Heart left ventricle (tissue), 13 donors: ENCODE results near the gene ATP5PD.

ENCODE experiments used
- CTCF ChIP-seq, 12 donors: fragments of 200-600 bp; sonication (generic) in 4 of 12; IDR thresholded peaks; one replicate each; pipeline versions ENCODE4 v1.5.0 to v1.8.0; 2018 to 2022; ENCODE audit warnings: antibody characterized with exemption in 12 of 12, mild to moderate bottlenecking in 5 of 12
- POLR2A ChIP-seq, 2 donors: fragments of 450-650 bp; IDR thresholded peaks; one replicate each; pipeline ENCODE4 v1.6.1; 2017; ENCODE audit warnings: antibody characterized with exemption in 2 of 2, mild to moderate bottlenecking in 2 of 2, moderate library complexity in 2 of 2
- donor health status: ischemic (EF 13 %, LVEDD 7.1; RV severe dilation, severe dysfunction).
- donor health status: DM: no; HTN: yes; CAD: no.
- donor health status: DM: no; HTN: no; CAD: no.
- donor health status: ischemic (EF 25% LVEDD 6.9; RV normal size, moderate dysfunction).
- donor health status: ischemic (EF 25% LVEDD 5.7; RV mildly dilated, moderate dysfunction).
- donor health status: ischemic (EF 35%, LVEDD 5.7; RV mildly dilated, moderate dysfunction).
- donor health status: nonischemic (EF 11% LVEDD 7.7; RV severe dilation, severe dysfunction).
- donor health status: DM: yes; HTN: yes; CAD: no.
- donor health status: PGD.
- donor health status: ischemic (EF 29% LVEDD 5.4; RV normal size, mild dysfunction).
- donor health status: nonischemic (EF 23%, LVEDD 6.1; RV moderate dilation, normal function).

DNA sequence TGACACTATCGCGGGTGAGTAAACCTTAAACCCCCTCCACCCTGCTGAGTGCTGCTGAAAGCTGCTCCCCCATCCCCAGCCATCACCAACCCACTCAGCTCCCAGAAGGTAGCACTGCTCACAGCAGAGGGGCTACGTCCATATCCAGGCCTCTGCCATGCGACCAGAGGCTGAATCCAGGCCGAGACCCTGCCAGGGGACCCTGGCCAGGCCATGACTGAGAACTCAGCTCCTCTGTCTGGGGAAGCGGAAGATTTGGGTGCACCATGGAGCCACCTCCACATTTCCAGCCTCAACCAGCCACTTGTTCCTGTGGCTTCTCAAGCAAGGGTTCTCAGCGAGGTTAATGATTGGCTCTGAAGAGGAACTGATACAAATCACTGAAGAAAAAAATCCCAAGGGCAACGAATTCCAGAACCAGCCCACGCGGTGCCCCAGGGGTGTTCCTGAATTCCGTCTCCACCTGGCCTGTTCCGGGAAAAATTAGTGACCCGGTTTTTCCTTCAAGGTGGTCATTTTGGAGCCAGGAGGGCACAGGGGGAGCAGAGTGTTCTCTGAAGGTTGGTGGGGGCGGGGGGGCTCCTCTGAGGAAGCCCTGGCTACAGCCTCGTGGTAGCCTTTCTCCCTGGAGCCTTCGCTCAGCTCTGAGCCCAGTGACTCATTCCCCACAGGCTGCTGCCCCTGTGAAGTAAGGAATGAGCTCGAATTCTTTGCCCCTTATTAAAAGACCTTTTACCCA, 31.7 kb upstream of the ATP5PD start:
- TF ChIP-seq POLR2A (IDR thresholded peaks at IDR 0.05) (no peak), CTCF (IDR thresholded peaks at IDR 0.05) (no peak)
